GM20431 (cell line): ENCODE measurements around the gene LRRC73.

ENCODE experiments used
- in situ Hi-C: fragments of 300-500 bp; cut with MseI, MboI; formaldehyde crosslinking; loops from one replicate; pipeline ENCODE4 v1.15.0; 2020; ENCODE audit warnings: low sequenced_read_pairs; ENCODE audit not compliant: unreplicated experiment

LRRC73 gene

DNA sequence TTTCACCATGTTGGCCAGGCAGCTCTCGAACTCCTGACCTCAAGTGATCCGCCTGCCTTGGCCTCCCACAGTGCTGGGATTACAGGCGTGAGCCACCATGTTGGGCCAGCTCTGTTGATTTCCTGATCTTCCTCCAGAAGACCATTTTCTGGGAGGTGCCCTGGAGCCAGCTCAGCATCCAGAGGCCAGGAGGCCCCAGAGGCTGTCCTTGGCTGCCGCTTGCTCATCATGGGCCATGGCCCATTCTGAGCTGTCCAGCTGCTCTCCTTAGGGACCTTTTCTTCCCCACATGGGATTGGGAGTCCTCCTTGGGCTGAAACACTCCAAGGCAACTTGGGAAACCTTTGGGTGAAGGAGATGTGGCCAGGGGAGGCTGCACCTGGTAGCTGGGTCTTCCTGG, 15.4 kb downstream of the LRRC73 start:
- in situ Hi-C loops, result no loop called here

DNA sequence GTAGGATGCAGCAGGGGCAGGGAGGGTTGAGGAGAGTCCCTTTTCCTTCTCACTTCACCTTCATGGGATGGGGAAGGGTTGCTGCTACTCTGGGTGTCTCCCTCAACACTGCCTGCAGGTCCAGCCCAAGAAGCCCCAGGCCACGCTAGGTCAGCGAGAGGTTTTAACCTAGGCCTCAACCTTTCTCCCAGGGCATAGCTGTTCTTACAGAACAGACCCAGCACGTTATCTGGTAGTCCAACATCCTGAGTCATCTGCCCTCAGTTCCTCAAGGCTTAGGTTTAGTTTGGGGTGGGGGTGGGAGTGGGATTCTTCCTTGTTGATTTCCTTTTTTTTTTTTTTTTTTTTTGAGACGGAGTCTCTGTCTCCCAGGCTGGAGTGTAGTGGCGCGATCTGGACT, 15.8 kb downstream of the LRRC73 start:
- in situ Hi-C loops, result no loop called here

DNA sequence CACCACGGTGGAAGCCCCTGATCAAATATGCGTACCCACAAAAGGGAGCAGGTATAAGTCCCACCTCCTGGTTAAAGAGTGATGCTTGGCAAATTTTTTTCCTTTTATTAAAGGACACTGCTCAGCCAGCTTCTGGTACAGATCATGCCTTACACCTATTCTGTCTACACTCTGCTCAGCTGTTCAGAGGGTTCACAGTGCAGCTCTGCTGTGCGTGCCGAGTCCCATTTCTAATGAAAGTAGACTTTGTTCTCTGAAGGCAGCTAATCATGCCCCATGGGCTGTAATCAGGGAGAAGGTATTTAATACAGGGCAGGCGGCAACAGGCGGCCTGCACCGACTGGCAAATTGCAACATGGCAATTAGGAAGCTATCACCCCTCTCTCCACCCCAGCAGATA, 16.3 kb downstream of the LRRC73 start:
- in situ Hi-C loops, result no loop called here

GRCh38 chr6:43493230-43493629, 16.9 kb downstream of the LRRC73 start:
- in situ Hi-C loops, result no loop called here

DNA sequence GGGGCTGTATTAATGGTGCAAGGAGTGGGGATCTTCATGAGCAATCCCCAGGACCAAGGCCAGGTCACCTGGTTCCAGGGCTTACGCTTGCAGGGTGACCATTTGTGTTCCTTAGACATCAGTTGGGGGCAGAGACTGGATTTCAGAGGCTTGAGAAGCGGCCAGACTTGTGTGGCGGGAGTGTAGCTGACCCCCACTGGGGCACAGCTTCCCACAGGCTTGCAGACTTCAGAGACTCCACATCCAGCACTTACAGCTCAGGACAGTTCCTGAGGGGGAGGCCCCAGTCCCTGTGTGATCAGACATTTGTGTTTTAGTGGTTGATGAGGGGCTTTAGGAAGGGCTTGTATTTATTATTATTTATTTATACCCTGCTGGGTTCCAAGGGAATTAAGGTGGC, 17.5 kb downstream of the LRRC73 start:
- in situ Hi-C loops, result no loop called here

DNA sequence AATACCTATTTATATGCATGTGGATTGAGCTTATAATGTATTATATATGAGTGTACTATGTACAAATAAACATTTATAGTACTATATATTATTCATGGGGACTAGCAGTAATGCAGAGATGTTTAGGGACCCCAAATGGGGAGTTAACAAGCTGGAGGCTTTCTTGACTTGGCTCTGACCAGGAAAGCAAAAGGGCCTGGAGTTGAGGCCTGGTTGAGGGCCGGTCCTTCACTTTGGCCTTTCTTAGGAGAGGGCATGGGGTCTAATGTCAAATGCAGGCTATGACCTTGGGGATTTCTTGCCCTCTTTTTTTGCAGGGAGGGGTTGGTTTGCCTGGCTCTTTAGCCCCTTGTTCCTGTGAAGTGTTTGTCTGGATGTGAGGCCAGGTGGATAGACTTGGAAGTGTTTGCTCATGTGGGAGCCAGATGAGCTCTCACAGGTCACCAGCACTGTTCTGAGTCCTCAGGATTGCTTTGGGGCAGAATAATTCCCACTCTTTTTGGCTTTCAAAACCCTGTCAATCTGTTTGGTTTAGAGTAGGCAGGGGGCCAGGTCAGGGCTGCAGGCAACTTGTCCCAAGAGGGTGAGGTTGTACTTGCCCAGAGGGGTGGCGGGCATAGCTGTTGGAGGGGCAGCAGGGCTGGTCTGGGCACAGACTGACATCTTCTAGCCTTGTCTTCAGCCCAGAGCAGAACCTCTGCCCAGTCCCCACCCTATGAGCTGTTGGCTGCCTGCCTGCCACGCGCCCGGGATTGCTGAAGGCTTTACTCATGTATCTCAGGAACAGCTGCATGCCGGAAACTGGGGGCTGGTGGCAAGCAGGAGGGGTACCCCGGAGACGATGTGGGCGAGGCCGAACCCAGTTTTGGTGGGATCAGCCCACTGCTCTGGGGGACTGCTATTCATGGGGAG, 18.1 kb downstream of the LRRC73 start:
- in situ Hi-C loops, result no loop called here

- in situ Hi-C loops, result no loop called here
Observed at GRCh38 chr6:43490523-43490939, 19.6 kb downstream of the LRRC73 start.

GRCh38 chr6:43489277-43490072, 20.7 kb downstream of the LRRC73 start:
- in situ Hi-C loops, result no loop called here

GRCh38 chr6:43488667-43489276, 21.4 kb downstream of the LRRC73 start:
- in situ Hi-C loops, result no loop called here

- in situ Hi-C loops, result no loop called here
Observed at GRCh38 chr6:43481591-43482236, 28.4 kb downstream of the LRRC73 start.

GRCh38 chr6:43481075-43481474, 29.1 kb downstream of the LRRC73 start:
- in situ Hi-C loops, result no loop called here

- in situ Hi-C loops, result no loop called here
Observed at GRCh38 chr6:43478008-43478372, 32.2 kb downstream of the LRRC73 start.

DNA sequence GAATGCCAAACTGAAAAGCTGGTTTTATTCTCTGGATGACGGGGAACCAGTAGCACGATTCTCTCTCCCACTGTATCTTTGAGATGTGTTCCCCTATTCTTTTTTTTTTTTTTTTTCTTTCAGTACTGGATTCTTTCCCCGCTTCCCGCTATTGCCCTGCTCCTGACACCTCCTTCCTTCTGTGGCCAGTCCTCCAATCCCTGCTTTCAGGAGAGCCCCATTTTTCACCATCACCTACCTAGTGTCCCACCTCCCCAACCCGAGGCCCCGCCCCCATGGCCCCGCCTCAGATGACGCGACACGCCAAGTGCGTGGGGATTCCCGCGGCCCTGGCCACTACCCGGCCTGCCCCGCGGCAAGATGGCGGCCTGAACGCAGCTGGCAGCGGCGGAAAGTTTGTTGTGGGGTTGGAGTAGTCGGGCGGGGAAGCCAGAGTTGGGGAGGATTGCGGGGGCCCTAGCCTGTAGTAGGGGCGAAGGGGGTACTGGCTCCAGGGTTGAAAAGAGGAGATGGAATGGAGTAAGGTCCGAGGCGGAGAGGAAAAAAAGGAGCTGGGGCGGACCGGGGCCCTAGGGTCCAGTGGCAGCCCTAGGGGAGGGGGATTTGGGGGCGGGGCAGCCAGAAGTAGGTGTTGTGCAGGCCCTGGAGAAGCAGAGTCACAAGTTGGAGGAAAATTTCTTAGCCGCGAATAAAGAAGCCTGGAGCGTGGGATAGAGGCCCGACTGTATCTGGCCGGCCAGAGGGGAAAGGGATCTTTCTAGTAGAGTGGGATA, 32.7 kb downstream of the LRRC73 start, which contains the start of gene TJAP1:
Gene TJAP1 (plus strand): TSS at position 336 of the 773 bp plus-strand sequence. CDS start 21,432 bp downstream, outside the sequence.
- in situ Hi-C loops, result no loop called here

DNA sequence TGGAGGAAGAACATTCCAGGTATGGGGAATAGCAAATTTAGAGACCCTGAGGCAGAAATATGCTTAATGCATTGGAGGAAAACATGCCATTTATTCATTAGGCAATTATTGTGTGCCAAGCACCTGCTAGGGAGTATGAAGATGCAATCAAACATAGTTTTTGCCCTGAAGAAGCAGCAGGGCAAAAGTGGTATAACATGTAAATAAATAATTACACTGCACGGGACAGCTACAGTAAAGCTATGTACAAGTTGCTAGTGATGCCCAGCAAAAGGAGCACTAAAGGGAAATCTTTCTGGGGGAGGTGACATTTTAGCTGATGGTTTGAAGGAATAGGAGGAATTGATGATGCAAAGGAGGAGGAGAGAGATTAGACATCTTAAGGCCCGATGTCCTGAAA, 33.4 kb downstream of the LRRC73 start:
- in situ Hi-C loops, result no loop called here

- in situ Hi-C loops, result no loop called here
Observed at GRCh38 chr6:43475516-43475915, 34.6 kb downstream of the LRRC73 start.

DNA sequence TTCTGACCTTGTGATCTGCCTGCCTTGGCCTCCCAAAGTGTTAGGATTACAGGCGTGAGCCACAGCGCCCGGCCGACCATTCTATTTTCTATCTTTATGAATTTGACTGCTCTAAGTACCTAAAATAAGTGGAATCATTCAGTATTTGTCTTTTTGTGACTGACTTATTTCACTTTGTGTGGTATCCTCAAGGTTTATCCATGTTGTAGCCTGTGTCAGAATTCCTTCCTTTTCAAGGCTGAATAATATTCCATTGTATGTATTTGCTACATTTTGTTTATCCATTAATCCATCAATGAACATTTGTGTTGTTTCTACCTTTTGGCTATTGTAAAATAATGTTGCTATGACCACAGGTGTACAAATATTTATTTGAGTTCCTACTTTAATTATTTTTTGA, 37.6 kb downstream of the LRRC73 start:
- in situ Hi-C loops, result no loop called here

GRCh38 chr6:43471399-43471798, 38.7 kb downstream of the LRRC73 start:
- in situ Hi-C loops, result no loop called here

GRCh38 chr6:43469947-43470346, 40.2 kb downstream of the LRRC73 start:
- in situ Hi-C loops, result no loop called here
